ENCODE data around the gene VCAN. TPM values are rescaled to one million over a fixed set of nuclear protein-coding genes. Genes with fewer than 3 reads are reported as not detected.

The VCAN gene
- total RNA-seq, 2 experiments from 2014 or later, result under 0.01 TPM; not detected in 1

GRCh38 chr5:83475935-83476814 lies 4.6 kb downstream of the VCAN start:
- H3K4me1 ChIP-seq (ENCODE audit: insufficient read depth, low read length, poor library complexity, severe bottlenecking), result no peaks in the 10 kb centered on the region
- no TSS peak for BruUV-seq (replicated peaks)
- H3K27ac ChIP-seq (ENCODE audit: low read depth, low read length, poor library complexity, severe bottlenecking), result no peak overlapping the region
- no peak for DNase-seq (ENCODE audit: low spot score)
- ChIA-PET POLR2A (no interaction called here), CTCF (ENCODE audit: unreplicated experiment) (no interaction called here)
- H3K9me2 ChIP-seq (ENCODE audit: insufficient read depth, low read length), result no peaks in the 10 kb centered on the region
- no peaks in the 10 kb centered on the region for H3K79me2 ChIP-seq (ENCODE audit: insufficient read depth, low read depth, low read length)
- H2AFZ ChIP-seq (ENCODE audit: low read length), result no peak overlapping the region
- no peaks in the 10 kb centered on the region for H3K9me3 ChIP-seq (ENCODE audit: low read length)
- no peaks in the 10 kb centered on the region for H3K36me3 ChIP-seq (ENCODE audit: insufficient read depth, low read length)
- no peak overlapping the region for H3K4me3 ChIP-seq (ENCODE audit: low read depth, low read length, poor library complexity, severe bottlenecking)
- H4K20me1 ChIP-seq (ENCODE audit: insufficient read depth, low read length), result no peaks in the 10 kb centered on the region
- intact Hi-C loops (cut with micrococcal nuclease; ENCODE audit: unreplicated experiment), result no loop called here
- no peak overlapping the region for H3K4me2 ChIP-seq (ENCODE audit: low read length)
- no peak for TF ChIP-seq CTCF (conservative IDR thresholded peaks at IDR 0.05; ENCODE audit: low read length)
- TF ChIP-seq EZH2phosphoT487 (IDR thresholded peaks at IDR 0.05; ENCODE audit: borderline replicate concordance, low read depth, low read length), result no peak

GRCh38 chr5:83482961-83483360 lies 11.4 kb downstream of the VCAN start:
- BruUV-seq (replicated peaks), result no TSS peak
- ChIA-PET CTCF (ENCODE audit: unreplicated experiment) (no interaction called here), POLR2A (interaction anchor here (1.0 kb wide), 1 partner anchor 12 kb away, joined by 4 read pairs; no protein-coding TSS in a partner anchor)
- intact Hi-C loops (cut with micrococcal nuclease; ENCODE audit: unreplicated experiment), result no loop called here
- Histone ChIP-seq H3K9me3 (ENCODE audit: low read length) (no peaks in the 10 kb centered on the region), H3K4me3 (ENCODE audit: low read depth, low read length, poor library complexity, severe bottlenecking) (no peak overlapping the region), H3K4me2 (ENCODE audit: low read length) (no peak overlapping the region), H3K9me2 (ENCODE audit: insufficient read depth, low read length) (no peaks in the 10 kb centered on the region), H3K36me3 (ENCODE audit: insufficient read depth, low read length) (no peaks in the 10 kb centered on the region), H4K20me1 (ENCODE audit: insufficient read depth, low read length) (no peaks in the 10 kb centered on the region), H3K4me1 (ENCODE audit: insufficient read depth, low read length, poor library complexity, severe bottlenecking) (no peaks in the 10 kb centered on the region), H2AFZ (ENCODE audit: low read length) (no peak overlapping the region), H3K79me2 (ENCODE audit: insufficient read depth, low read depth, low read length) (no peaks in the 10 kb centered on the region), H3K27ac (ENCODE audit: low read depth, low read length, poor library complexity, severe bottlenecking) (no peak overlapping the region)
- no peak for DNase-seq (ENCODE audit: low spot score)
- TF ChIP-seq EZH2phosphoT487 (IDR thresholded peaks at IDR 0.05; ENCODE audit: borderline replicate concordance, low read depth, low read length), result no peak
- TF ChIP-seq CTCF (conservative IDR thresholded peaks at IDR 0.05; ENCODE audit: low read length), result no peak

- H3K79me2 ChIP-seq (ENCODE audit: insufficient read depth, low read depth, low read length), result no peaks in the 10 kb centered on the region
- no peaks in the 10 kb centered on the region for H3K9me3 ChIP-seq (ENCODE audit: low read length)
- no peak overlapping the region for H2AFZ ChIP-seq (ENCODE audit: low read length)
- ChIA-PET POLR2A (interaction anchor here (1.0 kb wide), 1 partner anchor 11 kb away, joined by 4 read pairs; no protein-coding TSS in a partner anchor), CTCF (ENCODE audit: unreplicated experiment) (no interaction called here)
- no peak overlapping the region for H3K4me2 ChIP-seq (ENCODE audit: low read length)
- H4K20me1 ChIP-seq (ENCODE audit: insufficient read depth, low read length), result no peaks in the 10 kb centered on the region
- TF ChIP-seq CTCF (conservative IDR thresholded peaks at IDR 0.05; ENCODE audit: low read length) (no peak), EZH2phosphoT487 (IDR thresholded peaks at IDR 0.05; ENCODE audit: borderline replicate concordance, low read depth, low read length) (no peak)
- H3K4me1 ChIP-seq (ENCODE audit: insufficient read depth, low read length, poor library complexity, severe bottlenecking), result no peaks in the 10 kb centered on the region
- no peak overlapping the region for H3K4me3 ChIP-seq (ENCODE audit: low read depth, low read length, poor library complexity, severe bottlenecking)
- no peaks in the 10 kb centered on the region for H3K36me3 ChIP-seq (ENCODE audit: insufficient read depth, low read length)
- intact Hi-C loops (cut with micrococcal nuclease; ENCODE audit: unreplicated experiment), result no loop called here
- no TSS peak for BruUV-seq (replicated peaks)
- H3K9me2 ChIP-seq (ENCODE audit: insufficient read depth, low read length), result no peaks in the 10 kb centered on the region
- no peak for DNase-seq (ENCODE audit: low spot score)
- no peak overlapping the region for H3K27ac ChIP-seq (ENCODE audit: low read depth, low read length, poor library complexity, severe bottlenecking)
These were observed 12.8 kb downstream of the VCAN start for GRCh38 chr5:83484294-83484693.
